Activated naive CD4-positive, alpha-beta T cell treated with Interleukin-2 at 50 U/mL for 16 hours (primary cell): ENCODE results near the gene PAX3.

ENCODE experiments used
- DNase-seq: peaks from one replicate; pipeline ENCODE4 v3.0.0-alpha.2; 2020

PAX3 gene

GRCh38 chr2:222295368-222296062, 3.3 kb downstream of the PAX3 start:
- no peak for DNase-seq

GRCh38 chr2:222294996-222295367, 3.8 kb downstream of the PAX3 start:
- DNase-seq, result no peak

GRCh38 chr2:222293660-222294630, 4.9 kb downstream of the PAX3 start:
- DNase-seq, result no peak

- no peak for DNase-seq
These were observed 6.4 kb downstream of the PAX3 start for GRCh38 chr2:222292149-222293134.

- DNase-seq, result no peak
These were observed 7.3 kb downstream of the PAX3 start for GRCh38 chr2:222291485-222291841.

- no peak for DNase-seq
These were observed 7.9 kb downstream of the PAX3 start for GRCh38 chr2:222290736-222291484.

- no peak for DNase-seq
These were observed 8.4 kb downstream of the PAX3 start for GRCh38 chr2:222290401-222290735.

GRCh38 chr2:222289278-222290160, 9.3 kb downstream of the PAX3 start:
- no peak for DNase-seq

- DNase-seq, result no peak
These were observed 10.1 kb downstream of the PAX3 start for GRCh38 chr2:222288590-222289277.

- DNase-seq, result no peak
These were observed 10.8 kb downstream of the PAX3 start for GRCh38 chr2:222287862-222288479.

GRCh38 chr2:222284466-222284865, 14.3 kb downstream of the PAX3 start:
- DNase-seq, result no peak

GRCh38 chr2:222283634-222284033, 15.2 kb downstream of the PAX3 start:
- DNase-seq, result no peak

- DNase-seq, result no peak
These were observed 17.3 kb downstream of the PAX3 start for GRCh38 chr2:222281506-222281905.

- DNase-seq, result no peak
These were observed 18.0 kb downstream of the PAX3 start for GRCh38 chr2:222280795-222281194.

GRCh38 chr2:222272446-222273015, 26.3 kb downstream of the PAX3 start:
- no peak for DNase-seq

- DNase-seq, result no peak
These were observed 26.9 kb downstream of the PAX3 start for GRCh38 chr2:222271854-222272253.

- DNase-seq, result no peak
These were observed 28.4 kb downstream of the PAX3 start for GRCh38 chr2:222270396-222270795.

- no peak for DNase-seq
These were observed 29.7 kb downstream of the PAX3 start for GRCh38 chr2:222269132-222269531.

- DNase-seq, result no peak
These were observed 30.3 kb downstream of the PAX3 start for GRCh38 chr2:222268311-222268990.
